NCI-H2196 (cell line): ENCODE measurements around the gene ERICH6B.

Experiments used
- DNase-seq: peaks from one replicate; lab custom pipeline; 2025; ENCODE audit not compliant: unreplicated experiment; lab: John Stamatoyannopoulos, UW

ERICH6B gene

GRCh38 chr13:45508776-45509175 is 106.8 kb downstream of the ERICH6B start:
- no peak for DNase-seq

GRCh38 chr13:45506811-45507210 is 108.7 kb downstream of the ERICH6B start:
- DNase-seq = no peak

GRCh38 chr13:45503658-45504057 is 111.9 kb downstream of the ERICH6B start:
- DNase-seq = no peak

GRCh38 chr13:45501175-45501526 is 114.4 kb downstream of the ERICH6B start:
- DNase-seq = no peak

- no peak for DNase-seq
Observed at GRCh38 chr13:45500492-45501174, 114.9 kb downstream of the ERICH6B start.

- no peak for DNase-seq
Observed at GRCh38 chr13:45496942-45497341, 118.6 kb downstream of the ERICH6B start.

- no peak for DNase-seq
Observed at GRCh38 chr13:45492538-45492937, 123.0 kb downstream of the ERICH6B start.
